ENCODE data around the gene MDM4. TPM values are rescaled to one million over a fixed set of nuclear protein-coding genes. Genes with fewer than 3 reads are reported as not detected.
A peak's percentile ranks its signal among the peaks of the same experiment; 100 is the strongest.

Gene MDM4
- total and polyA plus RNA-seq, 4 donors, result 4.8 to 141 (median 57.7) TPM

- H3K36me3 ChIP-seq (ENCODE audit: control insufficient read depth in 1 of 2, insufficient read depth in 2 of 2, low read length in 1 of 2), result no peaks in the 10 kb centered on the region
- no peaks in the 10 kb centered on the region for H3K9me3 ChIP-seq (ENCODE audit: control insufficient read depth, low read length)
- H3K4me3 ChIP-seq (ENCODE audit: low read length in 2 of 2), result no peak overlapping the region
- no peaks in the 10 kb centered on the region for H3K27me3 ChIP-seq (ENCODE audit: control insufficient read depth in 1 of 2, insufficient read depth in 2 of 2, low read length in 1 of 2)
- WGBS, 2 donors, result 63 to 66% methylated on average over 9 of the region's 9 CpGs
- no peak for DNase-seq
- intact Hi-C loops (cut with DNase I), result no loop called here
- peaks cover 8 to 17% of the 10 kb centered on the region in 2 donors for H3K4me1 ChIP-seq (ENCODE audit: control insufficient read depth in 1 of 2, insufficient read depth in 2 of 2, low read length in 2 of 2)
- no peak for ATAC-seq (ENCODE audit: low FRiP score)
- no peak overlapping the region for H3K27ac ChIP-seq (ENCODE audit: low read depth in 1 of 2, low read length in 2 of 2)
These were observed 40.4 kb upstream of the MDM4 start for GRCh38 chr1:204475656-204476432.

- DNase-seq (no peak), ATAC-seq (ENCODE audit: low FRiP score) (no peak)
- Histone ChIP-seq H3K9me3 (ENCODE audit: control insufficient read depth, low read length) (no peaks in the 10 kb centered on the region), H3K4me1 (ENCODE audit: control insufficient read depth in 1 of 2, insufficient read depth in 2 of 2, low read length in 2 of 2) (peaks cover 8 to 17% of the 10 kb centered on the region in 2 donors), H3K4me3 (ENCODE audit: low read length in 2 of 2) (no peak overlapping the region), H3K27ac (ENCODE audit: low read depth in 1 of 2, low read length in 2 of 2) (no peak overlapping the region), H3K36me3 (ENCODE audit: control insufficient read depth in 1 of 2, insufficient read depth in 2 of 2, low read length in 1 of 2) (no peaks in the 10 kb centered on the region), H3K27me3 (ENCODE audit: control insufficient read depth in 1 of 2, insufficient read depth in 2 of 2, low read length in 1 of 2) (no peaks in the 10 kb centered on the region)
- intact Hi-C loops (cut with DNase I), result no loop called here
- WGBS, 2 donors, result 61 to 65% methylated on average over 5 of the region's 5 CpGs
These were observed 39.6 kb upstream of the MDM4 start for GRCh38 chr1:204476563-204476962.

- WGBS, 2 donors, result 26 to 35% methylated on average over 5 of the region's 5 CpGs
- H3K36me3 ChIP-seq (ENCODE audit: control insufficient read depth in 1 of 2, insufficient read depth in 2 of 2, low read length in 1 of 2), result no peaks in the 10 kb centered on the region
- no peak for DNase-seq
- no peak overlapping the region for H3K4me3 ChIP-seq (ENCODE audit: low read length in 2 of 2)
- intact Hi-C loops (cut with DNase I), result no loop called here
- no peaks in the 10 kb centered on the region for H3K27me3 ChIP-seq (ENCODE audit: control insufficient read depth in 1 of 2, insufficient read depth in 2 of 2, low read length in 1 of 2)
- H3K4me1 ChIP-seq (ENCODE audit: control insufficient read depth in 1 of 2, insufficient read depth in 2 of 2, low read length in 2 of 2), result peaks cover 8 to 21% of the 10 kb centered on the region in 2 donors
- ATAC-seq (ENCODE audit: low FRiP score), result peak; percentile 33
- no peaks in the 10 kb centered on the region for H3K9me3 ChIP-seq (ENCODE audit: control insufficient read depth, low read length)
- no peak overlapping the region for H3K27ac ChIP-seq (ENCODE audit: low read depth in 1 of 2, low read length in 2 of 2)
These were observed 39.0 kb upstream of the MDM4 start for GRCh38 chr1:204477036-204477740.

GRCh38 chr1:204478172-204478899, 37.9 kb upstream of the MDM4 start:
- intact Hi-C loops (cut with DNase I), result no loop called here
- Histone ChIP-seq H3K4me1 (ENCODE audit: control insufficient read depth in 1 of 2, insufficient read depth in 2 of 2, low read length in 2 of 2) (peaks cover 8 to 21% of the 10 kb centered on the region in 2 donors), H3K36me3 (ENCODE audit: control insufficient read depth in 1 of 2, insufficient read depth in 2 of 2, low read length in 1 of 2) (no peaks in the 10 kb centered on the region), H3K27me3 (ENCODE audit: control insufficient read depth in 1 of 2, insufficient read depth in 2 of 2, low read length in 1 of 2) (no peaks in the 10 kb centered on the region), H3K9me3 (ENCODE audit: control insufficient read depth, low read length) (no peaks in the 10 kb centered on the region), H3K4me3 (ENCODE audit: low read length in 2 of 2) (no peak overlapping the region), H3K27ac (ENCODE audit: low read depth in 1 of 2, low read length in 2 of 2) (peak overlapping the region in 1 of 2 donors; percentile 60)
- DNase-seq (no peak), ATAC-seq (ENCODE audit: low FRiP score) (no peak)
- 28 to 33% methylated on average over 7 of the region's 7 CpGs for WGBS, 2 donors

GRCh38 chr1:204478921-204479320, 37.3 kb upstream of the MDM4 start:
- H3K4me3 ChIP-seq (ENCODE audit: low read length in 2 of 2), result no peak overlapping the region
- no peaks in the 10 kb centered on the region for H3K9me3 ChIP-seq (ENCODE audit: control insufficient read depth, low read length)
- intact Hi-C loops (cut with DNase I), result no loop called here
- DNase-seq (no peak), ATAC-seq (ENCODE audit: low FRiP score) (no peak)
- WGBS, 2 donors, result 37 to 46% methylated on average over 2 of the region's 2 CpGs
- no peaks in the 10 kb centered on the region for H3K36me3 ChIP-seq (ENCODE audit: control insufficient read depth in 1 of 2, insufficient read depth in 2 of 2, low read length in 1 of 2)
- peaks cover 6 to 21% of the 10 kb centered on the region in 2 donors for H3K4me1 ChIP-seq (ENCODE audit: control insufficient read depth in 1 of 2, insufficient read depth in 2 of 2, low read length in 2 of 2)
- H3K27ac ChIP-seq (ENCODE audit: low read depth in 1 of 2, low read length in 2 of 2), result peak overlapping the region; percentile 47 to 60
- no peaks in the 10 kb centered on the region for H3K27me3 ChIP-seq (ENCODE audit: control insufficient read depth in 1 of 2, insufficient read depth in 2 of 2, low read length in 1 of 2)

- peaks cover 6 to 19% of the 10 kb centered on the region in 2 donors for H3K4me1 ChIP-seq (ENCODE audit: control insufficient read depth in 1 of 2, insufficient read depth in 2 of 2, low read length in 2 of 2)
- ATAC-seq (ENCODE audit: low FRiP score), result no peak
- 55% methylated on average over 13 of the region's 13 CpGs for WGBS, 2 donors
These were observed 36.6 kb upstream of the MDM4 start for GRCh38 chr1:204479387-204480136.

GRCh38 chr1:204480515-204480914, 35.7 kb upstream of the MDM4 start:
- H3K27me3 ChIP-seq (ENCODE audit: control insufficient read depth in 1 of 2, insufficient read depth in 2 of 2, low read length in 1 of 2), result no peaks in the 10 kb centered on the region
- intact Hi-C loops (cut with DNase I), result no loop called here
- 56 to 58% methylated on average over 8 of the region's 8 CpGs for WGBS, 2 donors
- H3K9me3 ChIP-seq (ENCODE audit: control insufficient read depth, low read length), result no peaks in the 10 kb centered on the region
- no peak overlapping the region for H3K27ac ChIP-seq (ENCODE audit: low read depth in 1 of 2, low read length in 2 of 2)
- no peak for ATAC-seq (ENCODE audit: low FRiP score)
- peaks cover 6 to 19% of the 10 kb centered on the region in 2 donors for H3K4me1 ChIP-seq (ENCODE audit: control insufficient read depth in 1 of 2, insufficient read depth in 2 of 2, low read length in 2 of 2)
- no peak for DNase-seq
- no peaks in the 10 kb centered on the region for H3K36me3 ChIP-seq (ENCODE audit: control insufficient read depth in 1 of 2, insufficient read depth in 2 of 2, low read length in 1 of 2)
- H3K4me3 ChIP-seq (ENCODE audit: low read length in 2 of 2), result no peak overlapping the region

More at GRCh38 chr1:204479387-204480136, 36.6 kb upstream of the MDM4 start:
- H3K4me3 ChIP-seq (ENCODE audit: low read length in 2 of 2), result no peak overlapping the region
- H3K9me3 ChIP-seq (ENCODE audit: control insufficient read depth, low read length), result no peaks in the 10 kb centered on the region
- DNase-seq, result no peak
- H3K27ac ChIP-seq (ENCODE audit: low read depth in 1 of 2, low read length in 2 of 2), result peak overlapping the region; percentile 47 to 60
- intact Hi-C loops (cut with DNase I), result no loop called here
- no peaks in the 10 kb centered on the region for H3K27me3 ChIP-seq (ENCODE audit: control insufficient read depth in 1 of 2, insufficient read depth in 2 of 2, low read length in 1 of 2)
- H3K36me3 ChIP-seq (ENCODE audit: control insufficient read depth in 1 of 2, insufficient read depth in 2 of 2, low read length in 1 of 2), result no peaks in the 10 kb centered on the region

GRCh38 chr1:204483791-204484190, 32.4 kb upstream of the MDM4 start:
- H3K27me3 ChIP-seq (ENCODE audit: control insufficient read depth in 1 of 2, insufficient read depth in 2 of 2, low read length in 1 of 2), result no peaks in the 10 kb centered on the region
- no peak overlapping the region for H3K4me3 ChIP-seq (ENCODE audit: low read length in 2 of 2)
- peaks cover 3 to 5% of the 10 kb centered on the region in 2 donors for H3K4me1 ChIP-seq (ENCODE audit: control insufficient read depth in 1 of 2, insufficient read depth in 2 of 2, low read length in 2 of 2)
- ATAC-seq (ENCODE audit: low FRiP score) (no peak), DNase-seq (no peak)
- no peaks in the 10 kb centered on the region for H3K9me3 ChIP-seq (ENCODE audit: control insufficient read depth, low read length)
- 84 to 86% methylated on average over 7 of the region's 7 CpGs for WGBS, 2 donors
- no peaks in the 10 kb centered on the region for H3K36me3 ChIP-seq (ENCODE audit: control insufficient read depth in 1 of 2, insufficient read depth in 2 of 2, low read length in 1 of 2)
- H3K27ac ChIP-seq (ENCODE audit: low read depth in 1 of 2, low read length in 2 of 2), result no peak overlapping the region
- intact Hi-C loops (cut with DNase I), result no loop called here

Measured in aorta (tissue), 5 donors.